Neural cell (in vitro differentiated cells): ENCODE measurements around the gene CABP4. TPM values are rescaled to one million over a fixed set of nuclear protein-coding genes. Genes with fewer than 3 reads are reported as not detected.

ENCODE experiments used
- H2AFZ ChIP-seq: fragments of 200-600, 300-800 bp; sonication (generic), shearing (Covaris generic); 2 replicates; pipeline ENCODE4 v1.6.0; 2014; ENCODE audit warnings: low read depth, mild to moderate bottlenecking, antibody characterized with exemption, low read length, moderate library complexity
- H3F3A ChIP-seq: fragments of 200-600 bp; shearing (Covaris generic); 2 replicates; pipeline ENCODE4 v1.6.1; 2016; ENCODE audit warnings: mild to moderate bottlenecking, moderate library complexity, mixed read lengths, antibody characterized with exemption, low read length; ENCODE audit not compliant: insufficient read depth, poor library complexity, severe bottlenecking
- H3K27ac ChIP-seq: fragments of 200-600, 300-800 bp; sonication (generic), shearing (Covaris generic); 2 replicates; pipeline ENCODE4 v1.5.1; 2014; ENCODE audit warnings: mild to moderate bottlenecking, low read length, moderate library complexity
- H3K27me3 ChIP-seq: fragments of 300-800, 200-600 bp; sonication (generic), shearing (Covaris generic); 2 replicates; pipeline ENCODE4 v1.6.0; 2014; ENCODE audit warnings: mild to moderate bottlenecking, low read depth, low read length, moderate library complexity; ENCODE audit not compliant: insufficient read depth
- H3K36me3 ChIP-seq: fragments of 300-800, 200-600 bp; sonication (generic), shearing (Covaris generic); 2 replicates; pipeline ENCODE4 v1.5.1; 2014; ENCODE audit warnings: mild to moderate bottlenecking, antibody characterized with exemption, low read length, moderate library complexity; ENCODE audit not compliant: insufficient read depth
- H3K4me2 ChIP-seq: fragments of 300-800, 200-600 bp; sonication (generic), shearing (Covaris generic); 2 replicates; pipeline ENCODE4 v1.6.0; 2014; ENCODE audit warnings: mild to moderate bottlenecking, low read length
- H3K4me3 ChIP-seq: fragments of 300-800, 200-600 bp; sonication (generic), shearing (Covaris generic); 2 replicates; pipeline ENCODE4 v1.5.1; 2014; ENCODE audit warnings: mild to moderate bottlenecking, low read length, moderate library complexity
- H3K79me2 ChIP-seq: fragments of 200-600 bp; shearing (Covaris generic); replicated peaks from 2 replicates; pipeline ENCODE4 v1.6.0; 2014; ENCODE audit warnings: mild to moderate bottlenecking, low read length, moderate library complexity; ENCODE audit not compliant: insufficient read depth
- H3K9ac ChIP-seq: fragments of 300-800, 200-600 bp; sonication (generic), shearing (Covaris generic); 2 replicates; pipeline ENCODE4 v1.6.1; 2016; ENCODE audit warnings: mild to moderate bottlenecking, low read length, mixed read lengths
- H3K9me2 ChIP-seq: fragments of 200-600 bp; shearing (Covaris generic); 2 replicates; pipeline ENCODE4 v1.6.1; 2016; ENCODE audit warnings: mild to moderate bottlenecking, low read length, mixed read lengths; ENCODE audit not compliant: insufficient read depth
- H3K9me3 ChIP-seq: fragments of 200-600, 300-800 bp; sonication (generic), shearing (Covaris generic); 2 replicates; pipeline ENCODE4 v1.6.1; 2016; ENCODE audit warnings: mild to moderate bottlenecking, mixed run types, low read length, moderate library complexity, mixed read lengths
- H4K20me1 ChIP-seq: fragments of 200-600 bp; shearing (Covaris generic); 2 replicates; pipeline ENCODE4 v1.6.1; 2016; ENCODE audit warnings: mild to moderate bottlenecking, mixed run types; ENCODE audit not compliant: insufficient read depth
- EP300 ChIP-seq: fragments of 450-650 bp; conservative IDR thresholded peaks from 2 replicates; pipeline ENCODE4 v1.6.1; 2014; ENCODE audit warnings: antibody characterized with exemption, mild to moderate bottlenecking, moderate library complexity; ENCODE audit not compliant: poor library complexity, severe bottlenecking
- EZH2 ChIP-seq: fragments of 200-600, 300-800 bp; shearing (Covaris generic), sonication (generic); IDR thresholded peaks from 2 replicates; pipeline ENCODE4 v1.6.1; 2014; ENCODE audit warnings: antibody characterized with exemption, low read length, borderline replicate concordance, mild to moderate bottlenecking; ENCODE audit not compliant: insufficient read depth, poor library complexity, severe bottlenecking
- MXI1 ChIP-seq: fragments of 450-650 bp; conservative IDR thresholded peaks from 2 replicates; pipeline ENCODE4 v1.6.1; 2014; ENCODE audit warnings: antibody characterized with exemption, mild to moderate bottlenecking; ENCODE audit not compliant: poor library complexity, severe bottlenecking
- POLR2AphosphoS5 ChIP-seq: IDR thresholded peaks from 2 replicates; pipeline ENCODE4 v1.6.1; 2012
- RAD21 ChIP-seq: fragments of 450-650 bp; conservative IDR thresholded peaks from 2 replicates; pipeline ENCODE4 v1.6.1; 2014; ENCODE audit warnings: antibody characterized with exemption, mild to moderate bottlenecking, moderate library complexity
- SMC3 ChIP-seq: fragments of 450-650 bp; conservative IDR thresholded peaks from 2 replicates; pipeline ENCODE4 v1.6.1; 2014; ENCODE audit warnings: antibody characterized with exemption, mild to moderate bottlenecking, moderate library complexity; ENCODE audit not compliant: poor library complexity
- TAF1 ChIP-seq: IDR thresholded peaks from 2 replicates; pipeline ENCODE4 v1.6.1; 2012; ENCODE audit warnings: low read depth
- polyA plus RNA-seq: library from polyadenylated mRNA; depleted of rRNA; stranded (reverse); fragments of >200 nt; gene quantifications from 2 replicates; pipeline ENCODE4 v1.2.3, GENCODE V29; 2014
- TF ChIP-seq, protein P1 (sequence below): IDR thresholded peaks from 2 replicates; pipeline ENCODE4 v1.6.1; 2012; ENCODE audit warnings: borderline replicate concordance
- TF ChIP-seq, protein P2 (sequence below): fragments of 450-650 bp; IDR thresholded peaks from 2 replicates; pipeline ENCODE4 v1.5.1; 2014; ENCODE audit warnings: antibody characterized with exemption, mild to moderate bottlenecking, moderate library complexity; ENCODE audit not compliant: poor library complexity, severe bottlenecking

The CABP4 gene
- polyA plus RNA-seq, 1 donor from 2014 or later, result not detected

DNA sequence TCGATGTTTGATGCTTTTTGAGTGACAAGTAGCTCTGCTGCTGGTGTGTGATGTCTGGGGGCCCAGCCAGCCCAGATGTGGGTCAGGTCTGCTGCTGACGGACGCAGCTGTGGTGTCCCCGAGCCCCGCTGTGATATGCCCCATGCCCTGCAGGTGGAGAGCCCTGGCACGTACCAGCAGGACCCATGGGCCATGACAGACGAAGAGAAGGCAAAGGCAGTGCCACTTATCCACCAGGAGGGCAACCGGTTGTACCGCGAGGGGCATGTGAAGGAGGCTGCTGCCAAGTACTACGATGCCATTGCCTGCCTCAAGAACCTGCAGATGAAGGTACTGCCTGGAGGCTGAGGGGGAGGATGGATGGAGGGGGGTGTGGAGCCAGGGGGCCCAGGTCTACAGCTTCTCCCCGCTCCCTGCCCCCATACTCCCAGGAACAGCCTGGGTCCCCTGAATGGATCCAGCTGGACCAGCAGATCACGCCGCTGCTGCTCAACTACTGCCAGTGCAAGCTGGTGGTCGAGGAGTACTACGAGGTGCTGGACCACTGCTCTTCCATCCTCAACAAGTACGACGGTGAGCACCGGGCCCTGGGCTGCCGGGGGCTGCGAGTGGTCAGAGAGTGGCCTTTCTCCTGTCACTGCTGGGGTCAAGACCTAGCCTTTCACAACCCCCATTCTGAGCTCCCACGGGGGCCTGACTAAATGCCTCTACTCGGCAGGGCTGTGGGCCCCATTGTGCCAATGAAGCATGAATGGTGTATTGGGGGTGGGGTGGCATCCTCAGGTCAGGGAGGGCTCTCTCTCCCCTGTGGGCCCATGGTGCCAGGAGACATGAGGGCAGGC is 35.0 kb downstream of the CABP4 start:
- Histone ChIP-seq H3K36me3 (no peaks in the 10 kb centered on the region), H3K9me2 (no peaks in the 10 kb centered on the region)

GRCh38 chr11:67490727-67491065 is 35.5 kb downstream of the CABP4 start:
- H3K4me3 ChIP-seq, result no peak overlapping the region
- no peaks in the 10 kb centered on the region for H3K9me3 ChIP-seq
- H3K79me2 ChIP-seq, result no peaks in the 10 kb centered on the region
- TF ChIP-seq POLR2AphosphoS5 (no peak), TAF1 (no peak), SMC3 (no peak), EP300 (no peak), EZH2 (no peak), MXI1 (no peak), RAD21 (no peak)
- TF ChIP-seq, protein P1, sequence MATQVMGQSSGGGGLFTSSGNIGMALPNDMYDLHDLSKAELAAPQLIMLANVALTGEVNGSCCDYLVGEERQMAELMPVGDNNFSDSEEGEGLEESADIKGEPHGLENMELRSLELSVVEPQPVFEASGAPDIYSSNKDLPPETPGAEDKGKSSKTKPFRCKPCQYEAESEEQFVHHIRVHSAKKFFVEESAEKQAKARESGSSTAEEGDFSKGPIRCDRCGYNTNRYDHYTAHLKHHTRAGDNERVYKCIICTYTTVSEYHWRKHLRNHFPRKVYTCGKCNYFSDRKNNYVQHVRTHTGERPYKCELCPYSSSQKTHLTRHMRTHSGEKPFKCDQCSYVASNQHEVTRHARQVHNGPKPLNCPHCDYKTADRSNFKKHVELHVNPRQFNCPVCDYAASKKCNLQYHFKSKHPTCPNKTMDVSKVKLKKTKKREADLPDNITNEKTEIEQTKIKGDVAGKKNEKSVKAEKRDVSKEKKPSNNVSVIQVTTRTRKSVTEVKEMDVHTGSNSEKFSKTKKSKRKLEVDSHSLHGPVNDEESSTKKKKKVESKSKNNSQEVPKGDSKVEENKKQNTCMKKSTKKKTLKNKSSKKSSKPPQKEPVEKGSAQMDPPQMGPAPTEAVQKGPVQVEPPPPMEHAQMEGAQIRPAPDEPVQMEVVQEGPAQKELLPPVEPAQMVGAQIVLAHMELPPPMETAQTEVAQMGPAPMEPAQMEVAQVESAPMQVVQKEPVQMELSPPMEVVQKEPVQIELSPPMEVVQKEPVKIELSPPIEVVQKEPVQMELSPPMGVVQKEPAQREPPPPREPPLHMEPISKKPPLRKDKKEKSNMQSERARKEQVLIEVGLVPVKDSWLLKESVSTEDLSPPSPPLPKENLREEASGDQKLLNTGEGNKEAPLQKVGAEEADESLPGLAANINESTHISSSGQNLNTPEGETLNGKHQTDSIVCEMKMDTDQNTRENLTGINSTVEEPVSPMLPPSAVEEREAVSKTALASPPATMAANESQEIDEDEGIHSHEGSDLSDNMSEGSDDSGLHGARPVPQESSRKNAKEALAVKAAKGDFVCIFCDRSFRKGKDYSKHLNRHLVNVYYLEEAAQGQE, result no peak
- TF ChIP-seq, protein P2, sequence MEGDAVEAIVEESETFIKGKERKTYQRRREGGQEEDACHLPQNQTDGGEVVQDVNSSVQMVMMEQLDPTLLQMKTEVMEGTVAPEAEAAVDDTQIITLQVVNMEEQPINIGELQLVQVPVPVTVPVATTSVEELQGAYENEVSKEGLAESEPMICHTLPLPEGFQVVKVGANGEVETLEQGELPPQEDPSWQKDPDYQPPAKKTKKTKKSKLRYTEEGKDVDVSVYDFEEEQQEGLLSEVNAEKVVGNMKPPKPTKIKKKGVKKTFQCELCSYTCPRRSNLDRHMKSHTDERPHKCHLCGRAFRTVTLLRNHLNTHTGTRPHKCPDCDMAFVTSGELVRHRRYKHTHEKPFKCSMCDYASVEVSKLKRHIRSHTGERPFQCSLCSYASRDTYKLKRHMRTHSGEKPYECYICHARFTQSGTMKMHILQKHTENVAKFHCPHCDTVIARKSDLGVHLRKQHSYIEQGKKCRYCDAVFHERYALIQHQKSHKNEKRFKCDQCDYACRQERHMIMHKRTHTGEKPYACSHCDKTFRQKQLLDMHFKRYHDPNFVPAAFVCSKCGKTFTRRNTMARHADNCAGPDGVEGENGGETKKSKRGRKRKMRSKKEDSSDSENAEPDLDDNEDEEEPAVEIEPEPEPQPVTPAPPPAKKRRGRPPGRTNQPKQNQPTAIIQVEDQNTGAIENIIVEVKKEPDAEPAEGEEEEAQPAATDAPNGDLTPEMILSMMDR, result no peak
- no peak overlapping the region for H3K9ac ChIP-seq
- no peaks in the 10 kb centered on the region for H3K36me3 ChIP-seq
- H3F3A ChIP-seq, result no peaks in the 10 kb centered on the region
- no peak overlapping the region for H2AFZ ChIP-seq
- H3K27ac ChIP-seq, result no peak overlapping the region
- H3K4me2 ChIP-seq, result no peak overlapping the region
- H3K9me2 ChIP-seq, result no peaks in the 10 kb centered on the region
- no peaks in the 10 kb centered on the region for H4K20me1 ChIP-seq
- no peaks in the 10 kb centered on the region for H3K27me3 ChIP-seq

More for the DNA sequence above, 35.0 kb downstream of the CABP4 start:
- Histone ChIP-seq H3K27ac (no peak overlapping the region), H3K9ac (no peak overlapping the region), H3K4me3 (no peak overlapping the region), H3K79me2 (no peaks in the 10 kb centered on the region), H4K20me1 (no peaks in the 10 kb centered on the region), H3K27me3 (no peaks in the 10 kb centered on the region), H3F3A (no peaks in the 10 kb centered on the region), H3K4me2 (no peak overlapping the region), H2AFZ (no peak overlapping the region), H3K9me3 (no peaks in the 10 kb centered on the region)
- TF ChIP-seq, protein P1, result no peak
- no peak for TF ChIP-seq EZH2
- no peak for TF ChIP-seq POLR2AphosphoS5
- TF ChIP-seq SMC3, result no peak
- no peak for TF ChIP-seq EP300
- no peak for TF ChIP-seq TAF1
- TF ChIP-seq RAD21, result no peak
- TF ChIP-seq MXI1, result no peak
- TF ChIP-seq, protein P2, result no peak
